Smooth muscle cell of the brain vasculature (primary cell): Measurements from ENCODE around the gene GRM7.

Experiments used
- DNase-seq: peaks from one replicate; pipeline ENCODE4 v3.0.0-alpha.2; 2012; ENCODE audit warnings: low read depth, low spot score

Gene GRM7

GRCh38 chr3:7720649-7721297 is 859.9 kb downstream of the GRM7 start:
- no peak for DNase-seq

- DNase-seq = no peak
Observed at GRCh38 chr3:7721869-7722268, 861.0 kb downstream of the GRM7 start.

- no peak for DNase-seq
Observed at GRCh38 chr3:7728566-7729519, 867.9 kb downstream of the GRM7 start.

- DNase-seq = no peak
Observed at GRCh38 chr3:7733933-7734332, 873.0 kb downstream of the GRM7 start.

- no peak for DNase-seq
Observed at GRCh38 chr3:7734456-7734855, 873.5 kb downstream of the GRM7 start.

GRCh38 chr3:7737263-7737662 is 876.3 kb downstream of the GRM7 start:
- no peak for DNase-seq

GRCh38 chr3:7739754-7740153 is 878.8 kb downstream of the GRM7 start:
- DNase-seq = no peak

- no peak for DNase-seq
Observed at GRCh38 chr3:7740458-7740857, 879.5 kb downstream of the GRM7 start.

GRCh38 chr3:7744850-7745249 is 883.9 kb downstream of the GRM7 start:
- DNase-seq = no peak

- DNase-seq = no peak
Observed at GRCh38 chr3:7745711-7746110, 884.8 kb downstream of the GRM7 start.

GRCh38 chr3:7749931-7750695 is 889.2 kb downstream of the GRM7 start:
- no peak for DNase-seq

- no peak for DNase-seq
Observed at GRCh38 chr3:7752005-7752404, 891.1 kb downstream of the GRM7 start.

GRCh38 chr3:7754653-7755441 is 893.9 kb downstream of the GRM7 start:
- DNase-seq = no peak

- DNase-seq = no peak
Observed at GRCh38 chr3:7759630-7760029, 898.7 kb downstream of the GRM7 start.

- DNase-seq = no peak
Observed at GRCh38 chr3:7760718-7761117, 899.8 kb downstream of the GRM7 start.

- DNase-seq = no peak
Observed at GRCh38 chr3:7764115-7764514, 903.2 kb downstream of the GRM7 start.

- DNase-seq = no peak
Observed at GRCh38 chr3:7766530-7766929, 905.6 kb downstream of the GRM7 start.

- no peak for DNase-seq
Observed at GRCh38 chr3:7779331-7779730, 918.4 kb downstream of the GRM7 start.

- no peak for DNase-seq
Observed at GRCh38 chr3:7781395-7781794, 920.5 kb downstream of the GRM7 start.

GRCh38 chr3:7787871-7788828 is 927.2 kb downstream of the GRM7 start:
- no peak for DNase-seq
